ENCODE measurements around the gene MYH16.
"Not testable (repeated sequence)": the region's sequence is repeated elsewhere in the genome, so short reads cannot be mapped to it uniquely, and the experiment has no call there.

- not testable (repeated sequence) for TF ChIP-seq CTCF (IDR thresholded peaks at IDR 0.05; ENCODE audit: poor library complexity, severe bottlenecking); EZH2 (IDR thresholded peaks at IDR 0.05; ENCODE audit: borderline replicate concordance, insufficient read depth, low read length, poor library complexity, severe bottlenecking); TAF1 (IDR thresholded peaks at IDR 0.05; ENCODE audit: low read depth)
Measured at GRCh38 chr7:99290148-99290547, 17.5 kb downstream of the MYH16 start.

Data from neural cell (in vitro differentiated cells).